GM18519 (cell line): ENCODE results near the gene ZMYND19.
"Not testable (repeated sequence)": the region's sequence is repeated elsewhere in the genome, so short reads cannot be mapped to it uniquely, and the experiment has no call there.

ENCODE experiments used
- ATAC-seq: cut with Tn5 transposase; IDR thresholded peaks from one replicate; pipeline ENCODE4 v1.9.1; 2021; ENCODE audit warnings: mild to moderate bottlenecking, moderate library complexity; ENCODE audit not compliant: unreplicated experiment, low FRiP score

The ZMYND19 gene

DNA sequence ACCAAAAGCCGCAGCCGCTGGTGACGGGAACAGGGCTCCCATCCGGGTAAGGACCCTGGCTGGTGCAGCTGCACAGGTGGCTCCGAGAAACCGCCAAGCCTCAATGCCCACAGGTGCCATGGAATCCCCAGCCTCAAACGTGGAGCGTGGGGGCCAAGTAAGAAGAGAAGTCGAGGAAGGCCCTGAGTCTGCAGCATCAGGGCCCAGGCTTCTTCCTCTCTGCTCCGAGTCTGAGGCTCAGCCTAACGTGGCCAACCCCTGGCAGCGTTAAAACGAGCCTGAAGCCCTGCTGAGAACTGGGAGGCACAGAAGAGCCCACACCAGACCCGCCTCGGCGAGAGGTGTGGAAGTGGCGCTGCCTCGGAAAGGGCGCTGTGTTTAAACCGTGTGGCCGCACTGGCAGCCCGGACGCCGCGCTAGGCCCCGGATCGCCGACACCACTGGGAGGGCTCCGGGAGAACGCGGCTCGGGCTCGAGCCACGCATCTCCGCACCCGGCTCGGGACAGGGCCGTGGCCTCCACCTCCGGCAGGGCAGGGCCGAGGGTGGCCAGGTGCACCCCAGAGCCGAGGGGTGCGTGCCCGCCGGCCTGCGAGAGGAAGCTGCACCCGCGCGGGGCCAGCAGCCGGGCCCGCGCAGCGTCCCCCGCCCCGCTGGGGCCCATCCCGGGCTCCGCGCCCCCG is 730 bp downstream of the ZMYND19 start:
- peak; percentile 10 for ATAC-seq

DNA sequence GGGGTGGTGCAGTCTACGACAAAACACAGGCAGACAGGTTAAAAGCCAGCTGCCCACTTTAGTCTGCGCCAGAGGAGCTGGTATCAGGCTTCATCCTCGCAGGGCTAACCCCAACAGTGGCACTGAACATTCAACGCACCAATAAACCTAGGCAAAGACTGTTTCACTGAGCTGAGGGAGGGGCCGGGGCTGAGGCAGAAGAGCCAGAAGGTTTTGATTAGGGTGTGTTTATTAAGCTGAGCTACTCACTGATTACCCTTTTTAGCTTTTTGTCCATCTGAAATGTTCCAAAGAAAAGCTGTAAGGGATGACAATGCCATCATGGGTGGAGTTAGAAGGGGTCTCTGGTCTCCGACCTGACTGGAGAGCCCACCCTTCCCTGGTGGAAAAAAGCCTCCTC is 1.4 kb downstream of the ZMYND19 start:
- no peak for ATAC-seq

DNA sequence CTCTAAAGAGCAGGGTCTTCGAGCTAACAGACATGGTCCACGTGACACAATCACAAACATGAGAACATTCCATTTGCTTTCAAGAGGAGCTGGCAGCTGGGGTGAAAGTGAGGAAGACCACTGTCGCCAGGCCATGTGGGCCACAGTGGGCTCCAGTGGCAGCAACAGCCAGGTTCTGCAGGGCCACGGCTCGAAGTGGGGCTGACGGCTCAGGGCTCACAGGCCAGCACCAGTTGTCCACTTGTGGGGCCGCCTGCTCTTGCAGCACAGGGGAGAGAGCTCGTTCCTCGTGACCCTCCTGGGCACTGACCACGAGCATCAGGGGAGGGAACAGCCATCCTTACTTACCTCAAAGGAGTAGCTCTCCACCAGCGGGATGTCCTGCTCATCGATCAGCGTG is 2.0 kb downstream of the ZMYND19 start:
- no peak for ATAC-seq

GRCh38 chr9:137586854-137587253 is 3.5 kb downstream of the ZMYND19 start:
- ATAC-seq: no peak

DNA sequence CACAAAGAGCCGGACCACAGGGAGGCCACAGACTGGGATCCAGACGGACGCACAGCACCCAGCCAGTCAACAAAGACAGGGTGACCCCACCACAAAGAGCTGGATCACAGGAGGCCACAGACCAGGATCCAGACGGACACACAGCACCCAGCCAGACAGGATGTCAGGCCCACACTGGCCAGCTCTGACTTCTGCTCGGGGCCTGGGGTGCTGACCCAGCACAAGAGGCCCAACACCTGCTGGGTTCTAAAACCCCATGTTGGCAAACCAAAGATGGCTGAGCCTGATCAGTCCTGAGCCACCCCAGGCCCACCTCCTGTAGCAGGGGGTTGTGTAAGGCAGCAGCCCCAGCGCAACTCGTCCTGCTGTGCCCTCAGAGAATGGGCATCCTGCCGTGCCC is 6.4 kb downstream of the ZMYND19 start:
- ATAC-seq: no peak

GRCh38 chr9:137583347-137583746 is 7.0 kb downstream of the ZMYND19 start:
- ATAC-seq: no peak

GRCh38 chr9:137582286-137582860 is 7.9 kb downstream of the ZMYND19 start:
- no peak for ATAC-seq

GRCh38 chr9:137581361-137582285 is 8.7 kb downstream of the ZMYND19 start:
- ATAC-seq: no peak

GRCh38 chr9:137580954-137581322 is 9.4 kb downstream of the ZMYND19 start:
- no peak for ATAC-seq

- ATAC-seq: no peak
Measured at GRCh38 chr9:137580209-137580953, 9.9 kb downstream of the ZMYND19 start.

GRCh38 chr9:137579259-137579604 is 11.1 kb downstream of the ZMYND19 start:
- ATAC-seq: no peak

DNA sequence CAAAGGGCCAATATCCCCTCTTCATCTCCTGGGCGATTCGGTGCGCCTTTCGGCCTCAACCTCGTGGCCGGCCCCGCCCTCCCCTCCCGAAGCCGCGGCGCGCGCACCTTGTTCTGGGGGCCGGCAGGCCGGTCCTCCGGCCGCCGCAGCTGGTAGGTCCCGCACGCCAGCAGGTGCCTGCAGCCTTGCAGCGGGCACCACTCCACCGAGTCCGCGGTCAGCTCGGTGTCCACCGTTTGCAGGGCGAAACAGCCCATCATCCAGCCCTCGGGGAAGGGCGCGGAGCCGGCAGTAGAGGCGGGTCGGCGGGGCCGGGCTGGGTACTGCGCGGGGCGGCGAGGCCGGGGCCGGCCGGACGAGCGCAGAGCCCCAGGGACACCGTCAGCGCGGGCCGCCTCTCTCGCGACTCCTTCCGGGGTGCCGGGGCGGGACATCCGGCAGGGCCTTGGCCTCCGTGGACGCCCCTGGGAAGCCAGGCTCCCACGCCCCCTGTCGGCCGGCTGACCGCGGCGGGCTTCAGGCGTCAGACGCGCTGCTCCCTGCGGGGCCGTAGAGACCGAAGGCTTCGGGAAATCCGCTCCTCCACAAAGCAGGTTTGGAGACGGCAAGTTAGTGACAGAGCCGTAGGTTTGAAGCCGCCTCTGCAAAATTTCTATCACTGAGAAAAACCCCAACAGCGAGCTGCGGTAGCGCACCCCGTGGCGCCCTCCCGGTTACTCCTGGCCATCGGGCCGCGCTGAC is 11.6 kb downstream of the ZMYND19 start, which contains the start of gene DPH7:
Gene DPH7, minus strand, starts transcription at position 408 of the 741 bp plus-strand sequence. Its CDS starts 148 bp downstream, at position 260.
- ATAC-seq: peak; percentile 64

GRCh38 chr9:137575716-137576411 is 14.4 kb downstream of the ZMYND19 start:
- ATAC-seq: no peak

DNA sequence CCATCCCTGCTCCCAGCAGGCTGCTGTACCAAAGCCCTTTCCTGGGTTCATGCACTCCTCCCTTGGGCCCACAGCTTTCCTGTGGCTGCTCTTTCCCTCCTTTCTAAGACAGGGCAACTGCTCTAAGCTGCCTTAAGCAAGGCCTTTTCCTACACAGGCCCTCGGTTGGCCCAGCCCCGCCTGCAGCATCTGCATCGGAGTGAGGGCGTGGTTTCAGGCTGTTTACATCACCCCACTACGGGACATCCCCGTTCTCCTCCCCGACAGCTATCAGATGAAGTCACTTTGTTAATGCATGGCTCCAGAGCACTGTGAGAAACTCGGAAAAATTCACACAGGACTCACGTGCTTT is 15.0 kb downstream of the ZMYND19 start:
- ATAC-seq: no peak

GRCh38 chr9:137574192-137574591 is 16.1 kb downstream of the ZMYND19 start:
- ATAC-seq: no peak

GRCh38 chr9:137570566-137570965 is 19.7 kb downstream of the ZMYND19 start:
- no peak for ATAC-seq

GRCh38 chr9:137569609-137570203 is 20.6 kb downstream of the ZMYND19 start:
- ATAC-seq: no peak

DNA sequence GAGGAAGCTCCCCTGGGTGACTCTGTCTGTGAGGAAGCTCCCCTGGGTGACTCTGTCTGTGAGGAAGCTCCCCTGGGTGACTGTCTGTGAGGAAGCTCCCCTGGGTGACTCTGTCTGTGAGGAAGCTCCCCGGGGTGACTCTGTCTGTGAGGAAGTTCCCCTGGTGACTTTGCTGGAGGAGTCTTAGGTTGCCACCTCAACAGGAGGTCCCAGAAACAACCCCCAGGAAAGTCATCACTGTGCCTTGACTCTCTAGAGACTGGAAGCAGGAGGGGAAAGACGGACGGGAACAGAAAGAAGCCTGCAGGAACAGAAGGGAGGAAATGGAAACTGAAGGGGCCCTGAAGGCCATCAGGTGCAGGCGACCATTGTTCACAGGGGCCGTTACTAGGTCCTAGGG is 21.9 kb downstream of the ZMYND19 start:
- ATAC-seq: not testable (repeated sequence)

DNA sequence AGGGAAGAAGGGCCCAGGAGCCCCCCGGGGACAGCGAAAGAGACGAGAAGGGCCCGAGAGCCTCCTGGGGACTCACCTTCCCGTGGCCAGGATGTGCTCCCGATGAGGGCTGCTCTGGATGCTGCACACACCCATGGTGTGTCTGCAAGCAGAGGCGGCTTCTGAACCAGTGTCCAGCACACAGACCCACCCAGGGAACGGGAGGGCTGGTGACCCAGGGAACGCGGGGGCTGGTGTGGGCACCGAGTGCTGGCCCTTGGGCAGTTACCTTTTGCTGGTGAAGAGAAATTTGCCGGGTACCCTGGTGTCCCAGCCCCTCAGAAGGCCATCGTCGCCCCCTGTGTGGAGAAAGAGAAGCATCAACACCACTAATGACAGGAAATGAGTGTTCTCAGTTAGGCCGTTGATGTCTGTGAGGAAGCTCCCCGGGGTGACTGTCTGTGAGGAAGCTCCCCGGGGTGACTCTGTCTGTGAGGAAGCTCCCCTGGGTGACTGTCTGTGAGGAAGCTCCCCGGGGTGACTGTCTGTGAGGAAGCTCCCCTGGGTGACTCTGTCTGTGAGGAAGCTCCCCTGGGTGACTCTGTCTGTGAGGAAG is 25.4 kb downstream of the ZMYND19 start:
- ATAC-seq: no peak
